SK-N-SH treated with all-trans-retinoic acid at 6 μM for 48 hours (cell line): ENCODE measurements around the gene DNASE1L2.

Experiments
- ATAC-seq: fragments of 200-7000 bp; cut with Tn5 transposase; 3 replicates; pipeline ENCODE4 v1.9.1; 2020; ENCODE audit warnings: mild to moderate bottlenecking, moderate library complexity
- CSDC2 ChIP-seq: fragments of 250-450 bp; sonication (Bioruptor Pico); IDR thresholded peaks from 2 replicates; pipeline ENCODE4 v1.5.0; 2020; ENCODE audit warnings: mild to moderate bottlenecking, moderate library complexity
- GLIS3 ChIP-seq: fragments of 250-450 bp; sonication (Bioruptor Pico); IDR thresholded peaks from 2 replicates; pipeline ENCODE4 v1.5.0; 2020; ENCODE audit warnings: mild to moderate bottlenecking, moderate library complexity
- ISL1 ChIP-seq: fragments of 250-450 bp; sonication (Bioruptor Pico); IDR thresholded peaks from 2 replicates; pipeline ENCODE4 v2.1.2; 2022; ENCODE audit warnings: mild to moderate bottlenecking, moderate library complexity
- SNAI2 ChIP-seq: fragments of 250-450 bp; sonication (Bioruptor Pico); IDR thresholded peaks from 2 replicates; pipeline ENCODE4 v1.5.0; 2020; ENCODE audit warnings: mild to moderate bottlenecking, moderate library complexity
- TCF4 ChIP-seq: fragments of 250-450 bp; sonication (Bioruptor Pico); IDR thresholded peaks from 2 replicates; pipeline ENCODE4 v1.8.0; 2021; ENCODE audit warnings: mild to moderate bottlenecking, moderate library complexity, borderline replicate concordance
- ZC3H10 ChIP-seq: fragments of 250-450 bp; sonication (Bioruptor Pico); IDR thresholded peaks from 2 replicates; pipeline ENCODE4 v1.5.1; 2021; ENCODE audit warnings: mild to moderate bottlenecking, moderate library complexity
- ZFP30 ChIP-seq: fragments of 450-650 bp; formaldehyde crosslinking; IDR thresholded peaks from 2 replicates; pipeline ENCODE4 v1.5.0; 2022; ENCODE audit warnings: mild to moderate bottlenecking, moderate library complexity
- ZNF565 ChIP-seq: fragments of 450-650 bp; formaldehyde crosslinking; conservative IDR thresholded peaks from 2 replicates; pipeline ENCODE4 v1.5.0; 2020; ENCODE audit warnings: low read depth, mild to moderate bottlenecking, moderate library complexity
- ZNF8 ChIP-seq: fragments of 450-650 bp; formaldehyde crosslinking; IDR thresholded peaks from 2 replicates; pipeline ENCODE4 v1.5.0; 2020; ENCODE audit warnings: mild to moderate bottlenecking, moderate library complexity
- TF ChIP-seq, protein P1 (sequence below): fragments of 250-450 bp; sonication (Bioruptor Pico); IDR thresholded peaks from 2 replicates; pipeline ENCODE4 v1.8.0; 2021; ENCODE audit warnings: low read depth, mild to moderate bottlenecking, moderate library complexity, borderline replicate concordance
- TF ChIP-seq, protein P2 (sequence below): fragments of 250-450 bp; sonication (Bioruptor Pico); IDR thresholded peaks from 2 replicates; pipeline ENCODE4 v1.5.0; 2020; ENCODE audit warnings: mild to moderate bottlenecking, moderate library complexity
- TF ChIP-seq, protein P3 (sequence below): fragments of 250-450 bp; sonication (Bioruptor Pico); IDR thresholded peaks from 2 replicates; pipeline ENCODE4 v1.8.0; 2020; ENCODE audit warnings: mild to moderate bottlenecking, moderate library complexity, borderline replicate concordance
- TF ChIP-seq, protein P4 (sequence below): fragments of 250-450 bp; sonication (Bioruptor Pico); IDR thresholded peaks from 2 replicates; pipeline ENCODE4 v1.5.1; 2021; ENCODE audit warnings: mild to moderate bottlenecking, moderate library complexity

DNASE1L2 gene

DNA sequence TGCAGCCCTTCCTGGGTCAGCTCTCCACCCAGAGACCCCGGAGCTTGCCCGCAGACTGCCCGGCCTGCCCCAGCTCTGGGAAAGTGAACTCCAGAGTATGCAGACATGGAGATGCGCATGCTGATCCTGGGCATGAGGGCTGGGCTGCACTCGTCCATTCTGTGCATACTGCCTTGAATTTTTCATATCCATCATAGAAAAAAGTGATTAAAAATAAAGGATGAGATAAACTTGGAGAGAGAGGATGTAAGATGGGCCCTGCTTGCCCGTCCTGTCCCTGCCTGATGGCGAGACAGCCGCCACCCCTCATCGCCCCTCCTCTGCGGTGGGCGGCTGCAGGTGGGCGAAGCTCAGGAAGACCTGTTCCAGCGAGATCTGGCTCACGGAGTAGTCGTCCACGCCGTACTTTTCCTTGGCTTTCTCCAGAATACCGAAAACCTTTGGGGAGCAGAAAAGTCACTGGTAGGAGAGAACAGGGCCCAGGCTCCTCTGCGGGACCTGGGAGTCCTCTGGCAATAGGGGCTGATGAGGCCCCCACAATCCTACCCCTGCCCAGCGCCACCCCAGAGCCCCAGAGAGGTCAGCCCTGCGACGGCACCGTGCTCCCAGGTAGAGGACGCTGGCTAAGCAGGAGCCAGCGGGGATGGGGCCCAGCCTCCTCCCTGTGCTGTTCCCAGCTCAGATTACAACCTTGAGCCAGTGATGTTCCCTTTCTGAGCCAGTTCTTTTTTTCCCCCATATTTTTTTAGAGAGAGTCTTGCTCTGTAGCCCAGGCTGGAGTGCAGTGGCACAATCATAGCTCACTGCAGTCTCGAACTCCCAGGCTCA lies 40.3 kb downstream of the DNASE1L2 start:
- no peak for ATAC-seq

DNA sequence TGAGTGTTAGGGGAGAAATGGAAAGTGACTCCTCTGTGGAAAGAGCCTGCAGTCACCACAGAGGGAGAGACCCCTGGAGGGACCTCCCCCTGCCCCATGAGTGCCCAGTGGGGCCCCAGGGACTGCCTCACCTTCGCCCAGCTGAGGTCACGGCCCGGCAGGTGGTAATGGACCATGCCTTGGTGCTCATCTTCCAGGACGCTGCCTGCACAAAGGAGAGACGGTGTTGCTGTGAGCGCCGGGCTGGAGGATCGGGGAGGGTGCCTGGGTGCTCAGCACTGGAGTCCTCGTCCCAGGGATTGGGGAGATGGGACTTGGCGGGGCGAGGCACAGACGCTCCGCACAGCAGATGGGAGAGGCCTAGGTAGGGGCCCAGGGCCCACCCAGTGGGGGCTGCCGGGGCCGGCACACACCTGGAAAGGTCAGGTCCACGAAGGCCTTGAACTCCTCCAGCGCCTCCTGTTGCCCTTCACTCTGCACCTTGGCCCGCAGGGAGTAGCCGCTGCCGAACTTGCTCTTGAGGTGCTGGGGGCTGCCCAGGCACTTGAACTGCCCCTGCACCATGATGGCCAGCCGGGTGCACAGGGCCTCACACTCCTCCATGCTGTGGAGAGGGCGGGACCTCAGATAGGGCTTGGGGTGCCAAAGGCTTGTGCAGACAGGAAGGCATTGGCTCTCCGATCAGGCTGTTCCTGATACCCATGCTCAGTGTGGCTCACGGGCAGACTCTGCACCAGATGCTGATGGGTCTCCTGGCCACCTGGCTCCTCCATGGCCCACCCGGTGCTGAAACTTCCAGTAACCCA lies 41.4 kb downstream of the DNASE1L2 start:
- TF ChIP-seq, protein P1, sequence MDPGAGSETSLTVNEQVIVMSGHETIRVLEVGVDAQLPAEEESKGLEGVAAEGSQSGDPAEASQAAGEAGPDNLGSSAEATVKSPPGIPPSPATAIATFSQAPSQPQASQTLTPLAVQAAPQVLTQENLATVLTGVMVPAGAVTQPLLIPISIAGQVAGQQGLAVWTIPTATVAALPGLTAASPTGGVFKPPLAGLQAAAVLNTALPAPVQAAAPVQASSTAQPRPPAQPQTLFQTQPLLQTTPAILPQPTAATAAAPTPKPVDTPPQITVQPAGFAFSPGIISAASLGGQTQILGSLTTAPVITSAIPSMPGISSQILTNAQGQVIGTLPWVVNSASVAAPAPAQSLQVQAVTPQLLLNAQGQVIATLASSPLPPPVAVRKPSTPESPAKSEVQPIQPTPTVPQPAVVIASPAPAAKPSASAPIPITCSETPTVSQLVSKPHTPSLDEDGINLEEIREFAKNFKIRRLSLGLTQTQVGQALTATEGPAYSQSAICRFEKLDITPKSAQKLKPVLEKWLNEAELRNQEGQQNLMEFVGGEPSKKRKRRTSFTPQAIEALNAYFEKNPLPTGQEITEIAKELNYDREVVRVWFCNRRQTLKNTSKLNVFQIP (CRISPR knock-in tag), result no peak
- no peak for TF ChIP-seq TCF4 (CRISPR knock-in tag)
- TF ChIP-seq, protein P2, sequence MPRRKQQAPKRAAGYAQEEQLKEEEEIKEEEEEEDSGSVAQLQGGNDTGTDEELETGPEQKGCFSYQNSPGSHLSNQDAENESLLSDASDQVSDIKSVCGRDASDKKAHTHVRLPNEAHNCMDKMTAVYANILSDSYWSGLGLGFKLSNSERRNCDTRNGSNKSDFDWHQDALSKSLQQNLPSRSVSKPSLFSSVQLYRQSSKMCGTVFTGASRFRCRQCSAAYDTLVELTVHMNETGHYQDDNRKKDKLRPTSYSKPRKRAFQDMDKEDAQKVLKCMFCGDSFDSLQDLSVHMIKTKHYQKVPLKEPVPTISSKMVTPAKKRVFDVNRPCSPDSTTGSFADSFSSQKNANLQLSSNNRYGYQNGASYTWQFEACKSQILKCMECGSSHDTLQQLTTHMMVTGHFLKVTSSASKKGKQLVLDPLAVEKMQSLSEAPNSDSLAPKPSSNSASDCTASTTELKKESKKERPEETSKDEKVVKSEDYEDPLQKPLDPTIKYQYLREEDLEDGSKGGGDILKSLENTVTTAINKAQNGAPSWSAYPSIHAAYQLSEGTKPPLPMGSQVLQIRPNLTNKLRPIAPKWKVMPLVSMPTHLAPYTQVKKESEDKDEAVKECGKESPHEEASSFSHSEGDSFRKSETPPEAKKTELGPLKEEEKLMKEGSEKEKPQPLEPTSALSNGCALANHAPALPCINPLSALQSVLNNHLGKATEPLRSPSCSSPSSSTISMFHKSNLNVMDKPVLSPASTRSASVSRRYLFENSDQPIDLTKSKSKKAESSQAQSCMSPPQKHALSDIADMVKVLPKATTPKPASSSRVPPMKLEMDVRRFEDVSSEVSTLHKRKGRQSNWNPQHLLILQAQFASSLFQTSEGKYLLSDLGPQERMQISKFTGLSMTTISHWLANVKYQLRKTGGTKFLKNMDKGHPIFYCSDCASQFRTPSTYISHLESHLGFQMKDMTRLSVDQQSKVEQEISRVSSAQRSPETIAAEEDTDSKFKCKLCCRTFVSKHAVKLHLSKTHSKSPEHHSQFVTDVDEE (CRISPR knock-in tag), result no peak

More for the DNA sequence above, 40.3 kb downstream of the DNASE1L2 start:
- TF ChIP-seq ZC3H10 (CRISPR knock-in tag) (no peak), ZNF8 (no peak), CSDC2 (CRISPR knock-in tag) (no peak), ZFP30 (CRISPR knock-in tag) (no peak)
- TF ChIP-seq, protein P2 (CRISPR knock-in tag), result no peak
- TF ChIP-seq, protein P3, sequence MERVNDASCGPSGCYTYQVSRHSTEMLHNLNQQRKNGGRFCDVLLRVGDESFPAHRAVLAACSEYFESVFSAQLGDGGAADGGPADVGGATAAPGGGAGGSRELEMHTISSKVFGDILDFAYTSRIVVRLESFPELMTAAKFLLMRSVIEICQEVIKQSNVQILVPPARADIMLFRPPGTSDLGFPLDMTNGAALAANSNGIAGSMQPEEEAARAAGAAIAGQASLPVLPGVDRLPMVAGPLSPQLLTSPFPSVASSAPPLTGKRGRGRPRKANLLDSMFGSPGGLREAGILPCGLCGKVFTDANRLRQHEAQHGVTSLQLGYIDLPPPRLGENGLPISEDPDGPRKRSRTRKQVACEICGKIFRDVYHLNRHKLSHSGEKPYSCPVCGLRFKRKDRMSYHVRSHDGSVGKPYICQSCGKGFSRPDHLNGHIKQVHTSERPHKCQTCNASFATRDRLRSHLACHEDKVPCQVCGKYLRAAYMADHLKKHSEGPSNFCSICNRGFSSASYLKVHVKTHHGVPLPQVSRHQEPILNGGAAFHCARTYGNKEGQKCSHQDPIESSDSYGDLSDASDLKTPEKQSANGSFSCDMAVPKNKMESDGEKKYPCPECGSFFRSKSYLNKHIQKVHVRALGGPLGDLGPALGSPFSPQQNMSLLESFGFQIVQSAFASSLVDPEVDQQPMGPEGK, result no peak
- TF ChIP-seq, protein P4, sequence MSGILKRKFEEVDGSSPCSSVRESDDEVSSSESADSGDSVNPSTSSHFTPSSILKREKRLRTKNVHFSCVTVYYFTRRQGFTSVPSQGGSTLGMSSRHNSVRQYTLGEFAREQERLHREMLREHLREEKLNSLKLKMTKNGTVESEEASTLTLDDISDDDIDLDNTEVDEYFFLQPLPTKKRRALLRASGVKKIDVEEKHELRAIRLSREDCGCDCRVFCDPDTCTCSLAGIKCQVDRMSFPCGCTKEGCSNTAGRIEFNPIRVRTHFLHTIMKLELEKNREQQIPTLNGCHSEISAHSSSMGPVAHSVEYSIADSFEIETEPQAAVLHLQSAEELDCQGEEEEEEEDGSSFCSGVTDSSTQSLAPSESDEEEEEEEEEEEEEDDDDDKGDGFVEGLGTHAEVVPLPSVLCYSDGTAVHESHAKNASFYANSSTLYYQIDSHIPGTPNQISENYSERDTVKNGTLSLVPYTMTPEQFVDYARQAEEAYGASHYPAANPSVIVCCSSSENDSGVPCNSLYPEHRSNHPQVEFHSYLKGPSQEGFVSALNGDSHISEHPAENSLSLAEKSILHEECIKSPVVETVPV, result no peak

DNA sequence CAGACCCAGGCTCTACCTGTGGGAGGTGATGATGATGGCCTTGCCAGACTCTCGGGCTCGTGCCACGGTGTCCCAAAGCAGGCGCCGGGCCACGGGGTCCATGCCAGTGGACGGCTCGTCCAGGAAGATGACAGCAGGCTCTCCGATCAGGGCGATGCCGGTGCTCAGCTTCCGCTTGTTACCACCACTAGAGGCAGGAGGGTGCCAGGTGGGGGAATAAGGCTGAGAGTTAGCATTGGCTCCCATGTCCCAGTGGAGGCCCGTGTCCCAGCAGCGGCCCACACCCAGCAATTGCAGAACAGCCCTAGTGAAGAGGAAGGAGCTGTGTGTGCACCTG lies 42.0 kb downstream of the DNASE1L2 start:
- TF ChIP-seq ZNF565 (CRISPR knock-in tag), result no peak
- TF ChIP-seq, protein P3, result no peak
- no peak for TF ChIP-seq ISL1 (CRISPR knock-in tag)
- no peak for TF ChIP-seq GLIS3
- TF ChIP-seq, protein P4, result no peak
- no peak for TF ChIP-seq SNAI2 (CRISPR knock-in tag)
- no peak for TF ChIP-seq ZC3H10 (CRISPR knock-in tag)
- no peak for TF ChIP-seq ZFP30 (CRISPR knock-in tag)
- TF ChIP-seq, all 23 proteins: peak for 0

More for the DNA sequence above, 41.4 kb downstream of the DNASE1L2 start:
- ATAC-seq, result no peak

More for the DNA sequence above, 42.0 kb downstream of the DNASE1L2 start:
- ATAC-seq, result no peak
